Measurements from ENCODE around the gene ALDH1A1. TPM values are rescaled to one million over a fixed set of nuclear protein-coding genes. Genes with fewer than 3 reads are reported as not detected.

ALDH1A1 gene
- total and polyA plus RNA-seq, 2 donors (not counting 3 experiments of a cell fraction or from before 2014, with no cell fraction given), result 91.1 to 287 TPM

DNA sequence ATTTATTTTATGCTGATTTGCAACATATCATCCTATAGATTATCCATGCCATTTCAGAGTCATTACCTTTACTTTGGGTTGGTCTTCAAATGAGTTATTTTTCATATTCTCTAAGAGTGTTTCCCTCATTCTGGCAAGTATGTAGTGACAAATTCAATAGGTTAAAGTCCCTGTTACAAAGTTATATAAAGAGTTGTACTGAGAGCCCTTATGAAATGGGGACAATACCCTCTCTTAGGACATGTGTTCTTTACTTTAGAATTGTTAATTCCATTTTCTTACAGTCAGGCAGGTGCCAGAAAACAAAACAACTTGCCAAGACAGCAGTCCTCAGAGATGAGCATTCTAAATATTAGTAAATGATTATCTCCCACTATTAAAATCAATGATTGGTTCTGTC, 6.0 kb downstream of the ALDH1A1 start:
- H3K27ac ChIP-seq (ENCODE audit: insufficient read depth, low read depth, low read length), result no peak overlapping the region
- CTCF ChIA-PET, result interaction anchor here (1.4 to 1.8 kb wide), 3 partner anchors 31 to 76 kb away, joined by 4 to 9 read pairs (median 5); no protein-coding TSS in a partner anchor
- H3K9me1 ChIP-seq (replicated peaks; ENCODE audit: control insufficient read depth, extremely low read depth, insufficient read depth, low read length), result no peaks in the 10 kb centered on the region
- intact Hi-C loops (cut with micrococcal nuclease) (loop anchor here (5.0 kb wide), 1 partner anchor 75 kb away; no protein-coding TSS in a partner anchor), dilution Hi-C loops (cut with MboI; ENCODE audit: extremely low pct_ligation_motif_present, low sequenced_read_pairs) (no loop called here)
- no peak overlapping the region for H3K4me3 ChIP-seq (replicated peaks in 1 of 3; ENCODE audit: insufficient read depth in 1 of 3, low read depth in 1 of 3, low read length in 3 of 3)
- no peak overlapping the region for H2AFZ ChIP-seq (ENCODE audit: low read depth, low read length)
- TF ChIP-seq GATA2 (IDR thresholded peaks at IDR 0.05; ENCODE audit: insufficient read depth, insufficient read length, low read depth, low read length) (no peak), POLR2A (IDR thresholded peaks at IDR 0.05; ENCODE audit: low read depth, low read length) (no peak), JUN (IDR thresholded peaks at IDR 0.05; ENCODE audit: borderline replicate concordance, insufficient read depth, insufficient read length, low read depth) (no peak)
- TF ChIP-seq, protein P1, sequence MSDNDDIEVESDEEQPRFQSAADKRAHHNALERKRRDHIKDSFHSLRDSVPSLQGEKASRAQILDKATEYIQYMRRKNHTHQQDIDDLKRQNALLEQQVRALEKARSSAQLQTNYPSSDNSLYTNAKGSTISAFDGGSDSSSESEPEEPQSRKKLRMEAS (IDR thresholded peaks at IDR 0.05; ENCODE audit: insufficient read depth, insufficient read length), result no peak
- H3K27me3 ChIP-seq (ENCODE audit: control insufficient read depth in 2 of 2, insufficient read depth in 2 of 2, low read length in 2 of 2), result no peaks in the 10 kb centered on the region
- POLR2A ChIA-PET, result no interaction called here
- peaks cover 0 to 2% of the 10 kb centered on the region in 2 experiments for H3K36me3 ChIP-seq (ENCODE audit: control insufficient read depth in 2 of 2, extremely low read depth in 1 of 2, insufficient read depth in 2 of 2, low read length in 2 of 2)
- H3K9ac ChIP-seq (replicated peaks; ENCODE audit: extremely low read depth, insufficient read depth, low read length), result no peak overlapping the region
- peaks cover 5% of the 10 kb centered on the region for H3K79me2 ChIP-seq (ENCODE audit: control insufficient read depth, insufficient read depth, low read length)
- BruUV-seq (replicated peaks), result no TSS peak
- FAIRE-seq (no peak), DNase-seq (ENCODE audit: low read depth, low spot score) (no peak)
- peaks cover 7% of the 10 kb centered on the region for H3K4me1 ChIP-seq (ENCODE audit: control insufficient read depth, extremely low read depth, insufficient read depth, low read length)
- H4K20me1 ChIP-seq (replicated peaks; ENCODE audit: control insufficient read depth, extremely low read depth, insufficient read depth, low read length), result no peaks in the 10 kb centered on the region
- no peak overlapping the region for H3K4me2 ChIP-seq (ENCODE audit: insufficient read depth, low read length)
- H3K9me3 ChIP-seq (replicated peaks; ENCODE audit: control insufficient read depth, insufficient read depth, low read length), result no peaks in the 10 kb centered on the region

DNA sequence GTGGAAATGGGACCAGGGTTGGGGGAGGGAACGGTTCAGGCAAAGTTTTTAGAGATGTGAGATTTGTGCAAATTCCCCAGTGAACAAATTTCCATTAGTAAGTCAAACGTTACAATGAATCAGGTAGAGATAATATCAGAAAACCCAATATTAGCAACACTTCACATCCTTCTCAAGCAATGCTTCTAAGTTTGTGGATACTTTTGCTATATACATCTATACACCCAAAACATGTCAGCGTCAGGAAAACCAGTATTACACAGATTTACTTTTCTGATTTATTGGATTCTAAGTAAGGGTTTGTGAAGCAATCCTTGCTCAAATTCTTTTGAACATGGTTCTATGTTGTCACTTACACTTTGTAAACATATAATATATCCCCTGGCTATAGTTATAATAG, 6.5 kb downstream of the ALDH1A1 start:
- H3K36me3 ChIP-seq (ENCODE audit: control insufficient read depth in 2 of 2, extremely low read depth in 1 of 2, insufficient read depth in 2 of 2, low read length in 2 of 2), result peaks cover 0 to 2% of the 10 kb centered on the region in 2 experiments
- no peak overlapping the region for H3K9ac ChIP-seq (replicated peaks; ENCODE audit: extremely low read depth, insufficient read depth, low read length)
- BruUV-seq (replicated peaks), result no TSS peak
- H3K9me1 ChIP-seq (replicated peaks; ENCODE audit: control insufficient read depth, extremely low read depth, insufficient read depth, low read length), result no peaks in the 10 kb centered on the region
- peaks cover 7% of the 10 kb centered on the region for H3K4me1 ChIP-seq (ENCODE audit: control insufficient read depth, extremely low read depth, insufficient read depth, low read length)
- no peak overlapping the region for H3K4me3 ChIP-seq (replicated peaks in 1 of 3; ENCODE audit: insufficient read depth in 1 of 3, low read depth in 1 of 3, low read length in 3 of 3)
- dilution Hi-C loops (cut with MboI; ENCODE audit: extremely low pct_ligation_motif_present, low sequenced_read_pairs), result no loop called here
- POLR2A ChIA-PET, result no interaction called here
- DNase-seq (ENCODE audit: low read depth, low spot score) (no peak), FAIRE-seq (no peak)
- no peaks in the 10 kb centered on the region for H3K27me3 ChIP-seq (ENCODE audit: control insufficient read depth in 2 of 2, insufficient read depth in 2 of 2, low read length in 2 of 2)
- no peaks in the 10 kb centered on the region for H3K9me3 ChIP-seq (replicated peaks; ENCODE audit: control insufficient read depth, insufficient read depth, low read length)
- H3K27ac ChIP-seq (ENCODE audit: insufficient read depth, low read depth, low read length), result no peak overlapping the region
- H4K20me1 ChIP-seq (replicated peaks; ENCODE audit: control insufficient read depth, extremely low read depth, insufficient read depth, low read length), result no peaks in the 10 kb centered on the region
- TF ChIP-seq MYC (IDR thresholded peaks at IDR 0.05; ENCODE audit: low read depth, low read length) (no peak), GATA2 (IDR thresholded peaks at IDR 0.05; ENCODE audit: insufficient read depth, insufficient read length, low read depth, low read length) (no peak), POLR2AphosphoS5 (IDR thresholded peaks at IDR 0.05; ENCODE audit: insufficient read depth, low read depth, low read length) (no peak), EZH2 (IDR thresholded peaks at IDR 0.05; ENCODE audit: borderline replicate concordance, low read depth, low read length, severe bottlenecking) (no peak), POLR2A (IDR thresholded peaks at IDR 0.05; ENCODE audit: low read depth, low read length) (no peak), FOS (IDR thresholded peaks at IDR 0.05; ENCODE audit: borderline replicate concordance, insufficient read depth, low read length) (no peak), JUN (IDR thresholded peaks at IDR 0.05; ENCODE audit: borderline replicate concordance, insufficient read depth, insufficient read length, low read depth) (no peak)
- TF ChIP-seq, protein P1 (IDR thresholded peaks at IDR 0.05; ENCODE audit: insufficient read depth, insufficient read length), result no peak
- TF ChIP-seq, protein P2, sequence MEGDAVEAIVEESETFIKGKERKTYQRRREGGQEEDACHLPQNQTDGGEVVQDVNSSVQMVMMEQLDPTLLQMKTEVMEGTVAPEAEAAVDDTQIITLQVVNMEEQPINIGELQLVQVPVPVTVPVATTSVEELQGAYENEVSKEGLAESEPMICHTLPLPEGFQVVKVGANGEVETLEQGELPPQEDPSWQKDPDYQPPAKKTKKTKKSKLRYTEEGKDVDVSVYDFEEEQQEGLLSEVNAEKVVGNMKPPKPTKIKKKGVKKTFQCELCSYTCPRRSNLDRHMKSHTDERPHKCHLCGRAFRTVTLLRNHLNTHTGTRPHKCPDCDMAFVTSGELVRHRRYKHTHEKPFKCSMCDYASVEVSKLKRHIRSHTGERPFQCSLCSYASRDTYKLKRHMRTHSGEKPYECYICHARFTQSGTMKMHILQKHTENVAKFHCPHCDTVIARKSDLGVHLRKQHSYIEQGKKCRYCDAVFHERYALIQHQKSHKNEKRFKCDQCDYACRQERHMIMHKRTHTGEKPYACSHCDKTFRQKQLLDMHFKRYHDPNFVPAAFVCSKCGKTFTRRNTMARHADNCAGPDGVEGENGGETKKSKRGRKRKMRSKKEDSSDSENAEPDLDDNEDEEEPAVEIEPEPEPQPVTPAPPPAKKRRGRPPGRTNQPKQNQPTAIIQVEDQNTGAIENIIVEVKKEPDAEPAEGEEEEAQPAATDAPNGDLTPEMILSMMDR (IDR thresholded peaks at IDR 0.05; ENCODE audit: extremely low read depth in 1 of 2, insufficient read depth in 1 of 2, low read depth in 1 of 2, low read length in 2 of 2), result no peak
- H3K4me2 ChIP-seq (ENCODE audit: insufficient read depth, low read length), result peak overlapping the region; percentile 21
- H2AFZ ChIP-seq (ENCODE audit: low read depth, low read length), result no peak overlapping the region
- CTCF ChIA-PET, result no interaction called here
- peaks cover 2% of the 10 kb centered on the region for H3K79me2 ChIP-seq (ENCODE audit: control insufficient read depth, insufficient read depth, low read length)
- intact Hi-C loops (cut with micrococcal nuclease), result loop anchor here (5.0 kb wide), 1 partner anchor 74 kb away; no protein-coding TSS in a partner anchor
